Fibroblast of lung (primary cell): ENCODE data around the gene KRTAP1-5. TPM values are rescaled to one million over a fixed set of nuclear protein-coding genes. Genes with fewer than 3 reads are reported as not detected.
"Not testable (repeated sequence)": the region's sequence is repeated elsewhere in the genome, so short reads cannot be mapped to it uniquely, and the experiment has no call there.

Source experiments
- DNase-seq, 2 donors: peaks; one replicate each; pipeline versions ENCODE4 v3.0.0 to v3.0.0-alpha.2; 2010; ENCODE audit warnings: low read depth in 2 of 2
- H2AFZ ChIP-seq: 2 replicates; pipeline ENCODE4 v1.5.1; 2012; ENCODE audit warnings: low read length, control low read depth, inconsistent platforms
- H3K27ac ChIP-seq: 2 replicates; pipeline ENCODE4 v1.5.1; 2011; ENCODE audit warnings: low read length, control low read depth; ENCODE audit not compliant: insufficient read depth
- H3K27me3 ChIP-seq: 2 replicates; pipeline ENCODE4 v1.5.1; 2011; ENCODE audit warnings: mild to moderate bottlenecking, low read length; ENCODE audit not compliant: control insufficient read depth, insufficient read depth
- H3K36me3 ChIP-seq: 2 replicates; pipeline ENCODE4 v1.5.1; 2011; ENCODE audit warnings: low read length; ENCODE audit not compliant: control insufficient read depth, insufficient read depth
- H3K4me1 ChIP-seq: 2 replicates; pipeline ENCODE4 v1.5.1; 2011; ENCODE audit warnings: low read length; ENCODE audit not compliant: control insufficient read depth, insufficient read depth; ENCODE audit errors: extremely low read depth
- H3K4me2 ChIP-seq: 2 replicates; pipeline ENCODE4 v1.5.1; 2011; ENCODE audit warnings: low read length, control low read depth; ENCODE audit not compliant: insufficient read depth; ENCODE audit errors: extremely low read depth
- H3K4me3 ChIP-seq, 4 experiments: fragments of 200-600 bp in 1 of 4; sonication (generic) in 1 of 4; replicated peaks in 1 of 4; 2 replicates each; pipeline ENCODE4 v1.5.1; 2011 to 2016; ENCODE audit warnings: low read length in 4 of 4, low read depth in 3 of 4, mild to moderate bottlenecking in 3 of 4, control low read depth in 2 of 4, inconsistent platforms in 1 of 4, mixed read lengths in 1 of 4; ENCODE audit not compliant: insufficient read depth in 1 of 4; ENCODE audit errors: control extremely low read depth in 1 of 4
- H3K79me2 ChIP-seq: 2 replicates; pipeline ENCODE4 v1.5.1; 2012; ENCODE audit warnings: mild to moderate bottlenecking, low read length, inconsistent platforms; ENCODE audit not compliant: control insufficient read depth, insufficient read depth
- H3K9ac ChIP-seq: 2 replicates; pipeline ENCODE4 v1.5.1; 2011; ENCODE audit warnings: mild to moderate bottlenecking, low read length, control low read depth; ENCODE audit not compliant: insufficient read depth
- H3K9me3 ChIP-seq: 2 replicates; pipeline ENCODE4 v1.5.1; 2012; ENCODE audit warnings: low read depth, low read length; ENCODE audit not compliant: control insufficient read depth, insufficient read depth
- H4K20me1 ChIP-seq: 2 replicates; pipeline ENCODE4 v1.5.1; 2011; ENCODE audit warnings: low read length; ENCODE audit not compliant: control insufficient read depth, insufficient read depth; ENCODE audit errors: extremely low read depth
- CTCF ChIP-seq, 2 donors: IDR thresholded peaks in 1 of 2; conservative IDR thresholded peaks in 1 of 2; 1 replicate in 1 of 2; 2 replicates in 1 of 2; pipeline ENCODE4 v1.5.1; 2011 to 2012; ENCODE audit warnings: low read length in 2 of 2, control low read depth in 1 of 2, inconsistent platforms in 1 of 2, low read depth in 1 of 2, mild to moderate bottlenecking in 1 of 2
- EZH2 ChIP-seq: IDR thresholded peaks from 2 replicates; pipeline ENCODE4 v1.5.1; 2012; ENCODE audit warnings: low read length, control low read depth, mild to moderate bottlenecking; ENCODE audit errors: missing control alignments
- polyA plus RNA-seq, 2 donors: library from polyadenylated mRNA; depleted of rRNA in 1 of 2; stranded (reverse) in 1 of 2; unstranded in 1 of 2; fragments of >200 nt; gene quantifications; 2 replicates each; pipeline ENCODE4 v1.2.1, GENCODE V29; 2011 to 2012; ENCODE audit warnings: missing spikeins in 1 of 2
- total RNA-seq: library from RNA; depleted of rRNA; stranded (reverse); fragments of >200 nt; gene quantifications from 2 replicates; pipeline ENCODE4 v1.2.1, GENCODE V29; 2014

KRTAP1-5 gene
- total and polyA plus RNA-seq, 2 donors (not counting 1 experiment from before 2014, with no cell fraction given), result 0.17 to 6.2 TPM

DNA sequence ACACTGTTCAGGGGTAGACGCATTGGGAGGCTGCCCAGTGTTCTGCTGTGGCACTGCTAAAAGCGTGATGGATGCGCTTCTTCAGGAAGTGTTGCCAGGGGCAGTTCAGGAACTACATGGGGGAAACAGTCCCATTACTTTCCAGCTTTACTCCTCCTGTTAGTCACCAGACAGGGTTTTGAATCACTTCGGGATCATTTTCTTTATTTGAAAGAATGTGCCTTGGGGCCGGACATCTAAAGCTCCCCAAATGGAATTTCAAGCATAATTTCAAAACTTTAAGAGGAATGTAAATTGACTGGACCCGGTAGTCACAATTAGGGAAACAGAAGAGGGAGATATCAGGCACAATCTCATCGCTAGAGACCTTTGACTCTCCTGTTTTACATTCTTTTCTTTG lies 21.4 kb upstream of the KRTAP1-5 start:
- Histone ChIP-seq H3K27ac (peak overlapping the region; percentile 43), H4K20me1 (no peaks in the 10 kb centered on the region), H3K9me3 (no peaks in the 10 kb centered on the region), H3K79me2 (no peaks in the 10 kb centered on the region), H3K9ac (no peak overlapping the region), H3K36me3 (no peaks in the 10 kb centered on the region), H3K27me3 (no peaks in the 10 kb centered on the region), H3K4me1 (peaks cover 2% of the 10 kb centered on the region), H2AFZ (no peak overlapping the region), H3K4me3 (no peak overlapping the region), H3K4me2 (peak overlapping the region; percentile 10)
- no peak for TF ChIP-seq CTCF (conservative IDR thresholded peaks at IDR 0.05 in 1 of 2, IDR thresholded peaks at IDR 0.05 in 1 of 2; ENCODE audit: low read depth in 1 of 2, low read length in 2 of 2)
- no peak for TF ChIP-seq EZH2
- DNase-seq, result peak in 1 of 2 donors; percentile 78

DNA sequence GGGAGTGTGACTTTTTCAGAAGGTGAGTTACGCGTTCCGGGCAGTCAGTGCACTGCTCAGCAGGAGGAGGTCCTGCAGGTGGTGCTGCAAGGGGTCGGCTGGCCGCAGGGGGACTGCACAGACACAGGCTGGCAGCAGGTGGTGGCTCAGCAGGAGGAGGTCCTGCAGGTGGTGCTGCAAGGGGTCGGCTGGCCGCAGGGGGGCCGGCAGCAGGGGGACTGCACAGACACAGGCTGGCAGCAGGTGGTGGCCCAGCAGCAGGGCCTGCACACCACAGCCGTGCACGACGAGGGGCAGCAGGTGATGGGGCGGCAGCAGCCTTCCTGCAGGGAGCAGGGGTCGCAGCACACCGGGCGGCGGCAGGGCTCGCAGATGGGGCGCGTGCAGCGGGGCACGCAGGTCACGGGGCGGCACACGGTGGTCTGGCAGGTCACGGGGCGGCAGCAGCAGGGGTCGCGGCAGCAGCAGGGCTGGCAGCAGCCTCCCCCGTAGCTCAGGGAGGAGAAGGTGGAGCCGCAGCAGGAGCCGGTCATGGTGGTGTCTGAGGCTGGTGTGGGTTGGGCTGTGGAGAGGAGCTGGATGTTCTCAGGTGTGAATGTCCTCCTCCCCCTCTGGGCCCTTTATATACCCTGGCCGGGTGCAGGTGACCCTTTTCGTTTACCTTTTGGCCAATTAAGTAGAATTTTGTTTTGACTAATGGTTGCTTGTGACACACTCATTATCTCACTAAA lies 19.9 kb upstream of the KRTAP1-5 start, which contains the start of gene KRTAP2-1:
Gene KRTAP2-1 (minus strand): TSS at position 582 of the 731 bp plus-strand sequence. CDS start 49 bp downstream, at position 533.
- H3K27me3 ChIP-seq, H2AFZ ChIP-seq, DNase-seq, H3K9ac ChIP-seq, H3K9me3 ChIP-seq, H3K4me1 ChIP-seq, H3K27ac ChIP-seq, H3K4me2 ChIP-seq, H3K36me3 ChIP-seq, H3K79me2 ChIP-seq, H3K4me3 ChIP-seq, H4K20me1 ChIP-seq: not testable (repeated sequence)

DNA sequence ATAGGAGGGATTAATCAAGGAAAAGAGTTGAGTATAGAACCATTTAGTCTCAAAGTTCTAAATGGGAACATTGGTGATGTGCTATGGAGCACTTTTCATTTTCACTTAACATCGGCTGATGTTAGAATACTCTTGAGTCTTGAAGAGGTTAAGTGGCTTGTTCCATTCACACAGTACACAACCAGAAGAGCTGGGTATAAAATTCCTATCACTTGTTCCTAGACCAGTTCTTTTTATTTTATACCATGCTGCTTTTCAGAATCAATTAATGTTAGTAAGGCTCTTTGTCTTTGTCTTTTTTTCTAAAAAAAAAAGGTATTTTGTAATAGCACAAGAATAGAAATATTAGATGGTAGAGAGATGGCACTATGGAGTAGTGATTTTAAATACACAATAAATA lies 15.9 kb upstream of the KRTAP1-5 start:
- H3K27me3 ChIP-seq, result no peaks in the 10 kb centered on the region
- no peak overlapping the region for H2AFZ ChIP-seq
- H3K4me3 ChIP-seq, result no peak overlapping the region
- no peaks in the 10 kb centered on the region for H3K9me3 ChIP-seq
- no peak overlapping the region for H3K4me2 ChIP-seq
- no peak for DNase-seq
- H3K27ac ChIP-seq, result no peak overlapping the region
- no peak for TF ChIP-seq CTCF (conservative IDR thresholded peaks at IDR 0.05 in 1 of 2, IDR thresholded peaks at IDR 0.05 in 1 of 2; ENCODE audit: low read depth in 1 of 2, low read length in 2 of 2)
- no peaks in the 10 kb centered on the region for H3K4me1 ChIP-seq
- no peaks in the 10 kb centered on the region for H4K20me1 ChIP-seq
- no peaks in the 10 kb centered on the region for H3K79me2 ChIP-seq
- H3K36me3 ChIP-seq, result no peaks in the 10 kb centered on the region
- no peak overlapping the region for H3K9ac ChIP-seq
